Measurements from ENCODE around the gene IARS2. TPM values are rescaled to one million over a fixed set of nuclear protein-coding genes. Genes with fewer than 3 reads are reported as not detected.

The IARS2 gene
- total and polyA plus RNA-seq, 11 donors = 23.2 to 87.2 (median 78.2) TPM

DNA sequence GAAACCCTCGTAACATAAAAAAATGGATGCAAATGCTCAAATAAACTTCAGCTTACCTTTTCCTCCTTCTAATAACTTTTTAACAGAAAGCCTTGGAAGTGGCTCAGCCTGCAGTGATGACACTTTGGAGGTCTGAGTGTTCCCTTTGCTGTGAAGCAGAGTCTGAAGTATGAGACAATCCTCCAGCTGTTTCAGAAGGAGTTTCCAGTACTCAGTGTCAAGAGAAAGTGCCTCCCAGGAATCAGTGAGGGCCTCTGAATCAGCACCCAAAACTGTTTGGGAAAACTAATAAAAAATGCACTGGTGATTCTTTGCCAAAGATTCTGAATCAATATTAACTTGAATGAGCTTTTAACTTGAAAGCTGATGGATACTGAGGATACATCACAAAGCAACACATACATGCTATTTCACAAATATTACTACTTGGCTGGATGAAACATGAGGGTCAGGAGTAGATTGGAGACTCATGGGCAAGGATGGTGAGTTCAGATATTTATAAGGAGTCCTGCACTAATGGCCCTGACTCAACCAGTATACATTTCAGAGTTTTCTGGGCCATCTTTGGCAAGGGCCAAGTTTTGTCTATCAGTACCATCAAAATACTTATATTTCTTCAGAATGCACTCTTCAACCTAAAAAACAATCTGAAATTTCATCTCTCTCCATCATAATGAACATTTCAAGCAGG, 77.0 kb downstream of the IARS2 start:
- ATAC-seq (no peak), DNase-seq (no peak)
- no peak overlapping the region for H3K27ac ChIP-seq
- TF ChIP-seq POLR2A (IDR thresholded peaks at IDR 0.05) = no peak
- TF ChIP-seq, protein P1, sequence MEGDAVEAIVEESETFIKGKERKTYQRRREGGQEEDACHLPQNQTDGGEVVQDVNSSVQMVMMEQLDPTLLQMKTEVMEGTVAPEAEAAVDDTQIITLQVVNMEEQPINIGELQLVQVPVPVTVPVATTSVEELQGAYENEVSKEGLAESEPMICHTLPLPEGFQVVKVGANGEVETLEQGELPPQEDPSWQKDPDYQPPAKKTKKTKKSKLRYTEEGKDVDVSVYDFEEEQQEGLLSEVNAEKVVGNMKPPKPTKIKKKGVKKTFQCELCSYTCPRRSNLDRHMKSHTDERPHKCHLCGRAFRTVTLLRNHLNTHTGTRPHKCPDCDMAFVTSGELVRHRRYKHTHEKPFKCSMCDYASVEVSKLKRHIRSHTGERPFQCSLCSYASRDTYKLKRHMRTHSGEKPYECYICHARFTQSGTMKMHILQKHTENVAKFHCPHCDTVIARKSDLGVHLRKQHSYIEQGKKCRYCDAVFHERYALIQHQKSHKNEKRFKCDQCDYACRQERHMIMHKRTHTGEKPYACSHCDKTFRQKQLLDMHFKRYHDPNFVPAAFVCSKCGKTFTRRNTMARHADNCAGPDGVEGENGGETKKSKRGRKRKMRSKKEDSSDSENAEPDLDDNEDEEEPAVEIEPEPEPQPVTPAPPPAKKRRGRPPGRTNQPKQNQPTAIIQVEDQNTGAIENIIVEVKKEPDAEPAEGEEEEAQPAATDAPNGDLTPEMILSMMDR (IDR thresholded peaks at IDR 0.05) = no peak
- H3K4me1 ChIP-seq = no peaks in the 10 kb centered on the region
- WGBS, 4 donors = 89 to 97% (median 95%) methylated on average over 1 of the region's 1 CpG
- H3K36me3 ChIP-seq = peaks cover 0 to 82% (median 71%) of the 10 kb centered on the region in 9 donors
- no peak overlapping the region for H3K4me3 ChIP-seq
- no peaks in the 10 kb centered on the region for H3K27me3 ChIP-seq
- intact Hi-C loops (cut with DNase I) = no loop called here
- peaks cover 0 to 3% (median 0%) of the 10 kb centered on the region in 12 donors for H3K9me3 ChIP-seq

DNA sequence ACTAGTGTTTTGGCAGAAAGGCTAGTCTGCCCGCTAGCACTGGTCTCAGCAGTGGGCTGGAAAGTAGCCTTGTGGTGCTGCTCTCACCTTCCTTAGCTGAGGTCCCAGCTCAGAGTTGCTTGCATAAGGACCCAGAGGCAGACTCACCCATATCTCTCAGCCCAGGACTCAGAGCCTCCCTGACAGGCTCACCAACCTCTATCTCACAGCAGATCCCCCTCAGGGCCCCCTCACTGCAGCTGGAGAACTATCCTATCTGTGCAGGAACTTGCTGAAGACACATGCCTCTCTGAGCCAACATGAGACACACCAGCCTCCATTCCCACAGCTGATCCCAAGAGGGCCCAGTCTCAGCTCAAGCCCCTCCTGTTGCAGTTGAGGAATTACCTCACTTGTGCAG, 82.6 kb downstream of the IARS2 start:
- Histone ChIP-seq H3K27me3 (no peaks in the 10 kb centered on the region), H3K4me3 (no peak overlapping the region), H3K4me1 (no peaks in the 10 kb centered on the region), H3K27ac (no peak overlapping the region), H3K9me3 (no peaks in the 10 kb centered on the region), H3K36me3 (peaks cover 0 to 65% (median 39%) of the 10 kb centered on the region in 9 donors)
- intact Hi-C loops (cut with DNase I) = loop anchor here in 1 of 10 donors (5.0 kb wide), 1 partner anchor 381 kb away; no protein-coding TSS in a partner anchor
- WGBS, 4 donors = 88 to 100% (median 99%) methylated on average over 1 of the region's 1 CpG
- no peak for TF ChIP-seq POLR2A (IDR thresholded peaks at IDR 0.05)
- TF ChIP-seq, protein P1 (IDR thresholded peaks at IDR 0.05) = no peak
- DNase-seq = no peak
- peak in 1 of 4 donors; percentile 27 for ATAC-seq

DNA sequence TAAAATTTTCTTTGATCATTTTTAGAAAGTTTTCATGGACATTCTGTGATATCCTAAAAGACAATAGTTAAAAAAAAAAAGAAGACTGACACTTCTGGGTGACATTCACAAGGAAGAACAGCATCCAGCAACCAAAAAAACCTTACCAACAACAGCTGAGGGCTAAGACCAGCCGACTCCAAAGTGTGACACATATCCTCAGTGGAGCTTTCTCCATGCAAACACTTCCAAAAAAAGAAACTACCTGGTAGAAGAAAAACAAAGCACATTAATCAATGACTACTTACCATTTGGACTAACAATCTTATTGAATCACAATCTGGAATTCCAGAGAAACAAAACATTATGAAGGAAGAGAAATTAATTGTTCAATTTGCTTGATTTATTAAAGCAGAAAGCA, 88.2 kb downstream of the IARS2 start:
- intact Hi-C loops (cut with DNase I) = no loop called here
- no peak overlapping the region for H3K4me3 ChIP-seq
- WGBS, 4 donors = 39 to 64% (median 54%) methylated on average over 1 of the region's 1 CpG
- H3K36me3 ChIP-seq = peaks cover 0 to 81% (median 68%) of the 10 kb centered on the region in 9 donors
- ATAC-seq = no peak
- H3K27ac ChIP-seq = no peak overlapping the region
- H3K27me3 ChIP-seq = no peaks in the 10 kb centered on the region
- H3K9me3 ChIP-seq = no peaks in the 10 kb centered on the region
- TF ChIP-seq, protein P1 (IDR thresholded peaks at IDR 0.05) = no peak
- H3K4me1 ChIP-seq = no peaks in the 10 kb centered on the region
- no peak for DNase-seq

DNA sequence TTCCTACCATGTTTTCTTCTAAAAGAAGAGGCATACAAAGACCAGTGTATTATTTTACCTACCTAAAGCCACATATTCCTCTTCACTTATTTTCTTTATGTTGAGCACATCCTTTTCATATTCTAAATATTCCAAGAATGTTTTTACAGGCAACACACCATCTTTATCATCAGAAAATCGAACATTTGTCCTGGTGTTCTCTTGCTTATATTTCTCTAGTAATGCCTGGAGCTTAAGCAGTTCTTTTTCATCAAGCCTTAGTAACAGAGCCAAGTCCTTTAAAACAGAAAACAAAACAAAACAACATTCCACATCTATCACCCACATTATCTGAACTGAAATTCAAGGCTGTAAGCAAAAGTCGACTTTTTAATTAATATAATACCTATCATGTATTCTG, 88.7 kb downstream of the IARS2 start:
- intact Hi-C loops (cut with DNase I) = no loop called here
- Histone ChIP-seq H3K36me3 (peaks cover 0 to 85% (median 72%) of the 10 kb centered on the region in 9 donors), H3K4me3 (no peak overlapping the region), H3K27me3 (no peaks in the 10 kb centered on the region), H3K9me3 (no peaks in the 10 kb centered on the region), H3K4me1 (no peaks in the 10 kb centered on the region), H3K27ac (no peak overlapping the region)
- no peak for DNase-seq
- TF ChIP-seq, protein P1 (IDR thresholded peaks at IDR 0.05) = no peak
- TF ChIP-seq POLR2A (IDR thresholded peaks at IDR 0.05) = no peak
- 69 to 75% (median 73%) methylated on average over 2 of the region's 2 CpGs for WGBS, 4 donors
- no peak for ATAC-seq
